Measurements from ENCODE around the gene HOXD3. TPM values are rescaled to one million over a fixed set of nuclear protein-coding genes. Genes with fewer than 3 reads are reported as not detected.

Gene HOXD3
- total RNA-seq, 1 donor from 2014 or later, result 1.5 TPM

- Mint-ChIP-seq H3K9me3 (peaks cover 7% of the 10 kb centered on the region), H3K4me3 (peak within 1 kb of the TSS; percentile 39), H3K27ac (ENCODE audit: unreplicated experiment) (no peak within 1 kb of the TSS), H3K27me3 (ENCODE audit: low read depth) (peaks cover 99% of the 10 kb centered on the region), H3K36me3 (ENCODE audit: low read depth) (peaks cover 10% of the 10 kb centered on the region), H3K4me1 (no peaks in the 10 kb centered on the region)
- peak; percentile 27 for TF ChIP-seq CTCF (conservative IDR thresholded peaks at IDR 0.05)
- DNase-seq (ENCODE audit: low read depth, low spot score), result no peak
These were observed 41.0 kb upstream of the HOXD3 start, which contains the start of gene HOXD10 for GRCh38 chr2:176115883-176116813. Gene HOXD10, plus strand, starts transcription at chr2:176116778. Its CDS starts 56 bp downstream, at chr2:176116834.

GRCh38 chr2:176117162-176117822 is 39.8 kb upstream of the HOXD3 start:
- DNase-seq (ENCODE audit: low read depth, low spot score), result no peak
- Mint-ChIP-seq H3K4me3 (peak overlapping the region; percentile 39), H3K9me3 (peaks cover 7% of the 10 kb centered on the region), H3K27ac (ENCODE audit: unreplicated experiment) (no peak overlapping the region), H3K4me1 (no peaks in the 10 kb centered on the region), H3K36me3 (ENCODE audit: low read depth) (peaks cover 7% of the 10 kb centered on the region), H3K27me3 (ENCODE audit: low read depth) (peaks cover 98% of the 10 kb centered on the region)
- TF ChIP-seq CTCF (conservative IDR thresholded peaks at IDR 0.05), result no peak

DNA sequence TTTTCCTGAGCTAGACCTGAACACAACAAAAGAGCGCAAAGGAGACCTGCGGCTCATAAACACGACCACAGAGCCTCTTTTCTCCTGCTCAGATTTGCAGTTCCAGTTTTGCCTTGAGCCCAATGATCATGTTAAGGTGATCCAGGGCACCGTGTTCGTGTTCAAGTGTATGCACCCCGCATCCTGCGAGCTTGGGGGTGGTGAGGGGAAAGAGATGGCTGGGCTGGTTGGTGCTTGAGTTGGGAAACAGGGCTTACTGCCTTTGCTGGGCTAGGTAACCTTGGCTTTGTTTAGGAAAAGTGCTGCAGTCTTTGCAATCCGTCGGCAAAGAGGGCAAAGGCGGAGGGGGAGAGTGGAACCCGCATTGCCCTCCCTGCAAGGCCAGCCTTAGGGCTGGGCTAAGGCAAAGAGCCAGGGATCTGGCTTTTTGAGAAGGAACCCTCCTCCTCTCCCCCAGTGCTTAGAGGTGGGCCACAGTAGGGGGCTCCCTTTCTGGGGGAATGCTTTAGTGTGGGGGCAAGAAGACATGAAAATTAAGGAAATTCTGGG is 39.2 kb upstream of the HOXD3 start:
- Mint-ChIP-seq H3K27me3 (ENCODE audit: low read depth) (peaks cover 97% of the 10 kb centered on the region), H3K4me3 (peak overlapping the region; percentile 20), H3K27ac (ENCODE audit: unreplicated experiment) (no peak overlapping the region), H3K4me1 (no peaks in the 10 kb centered on the region), H3K36me3 (ENCODE audit: low read depth) (peaks cover 7% of the 10 kb centered on the region), H3K9me3 (peaks cover 7% of the 10 kb centered on the region)
- no peak for DNase-seq (ENCODE audit: low read depth, low spot score)
- TF ChIP-seq CTCF (conservative IDR thresholded peaks at IDR 0.05), result no peak

GRCh38 chr2:176118601-176119339 is 38.3 kb upstream of the HOXD3 start:
- H3K27ac Mint-ChIP-seq (ENCODE audit: unreplicated experiment), result no peak overlapping the region
- H3K27me3 Mint-ChIP-seq (ENCODE audit: low read depth), result peaks cover 95% of the 10 kb centered on the region
- no peaks in the 10 kb centered on the region for H3K4me1 Mint-ChIP-seq
- DNase-seq (ENCODE audit: low read depth, low spot score), result no peak
- peaks cover 7% of the 10 kb centered on the region for H3K36me3 Mint-ChIP-seq (ENCODE audit: low read depth)
- peaks cover 7% of the 10 kb centered on the region for H3K9me3 Mint-ChIP-seq
- H3K4me3 Mint-ChIP-seq, result peak overlapping the region; percentile 20
- peak; percentile 56 for TF ChIP-seq CTCF (conservative IDR thresholded peaks at IDR 0.05)

Measured in neural crest cell (in vitro differentiated cells).